Fibroblast of lung (primary cell): Measurements from ENCODE around the gene SNAP47. TPM values are rescaled to one million over a fixed set of nuclear protein-coding genes. Genes with fewer than 3 reads are reported as not detected.

Source experiments
- DNase-seq, 2 donors: peaks; one replicate each; pipeline versions ENCODE4 v3.0.0 to v3.0.0-alpha.2; 2010; ENCODE audit warnings: low read depth in 2 of 2
- H2AFZ ChIP-seq: 2 replicates; pipeline ENCODE4 v1.5.1; 2012; ENCODE audit warnings: low read length, control low read depth, inconsistent platforms
- H3K27ac ChIP-seq: 2 replicates; pipeline ENCODE4 v1.5.1; 2011; ENCODE audit warnings: low read length, control low read depth; ENCODE audit not compliant: insufficient read depth
- H3K27me3 ChIP-seq: 2 replicates; pipeline ENCODE4 v1.5.1; 2011; ENCODE audit warnings: mild to moderate bottlenecking, low read length; ENCODE audit not compliant: control insufficient read depth, insufficient read depth
- H3K36me3 ChIP-seq: 2 replicates; pipeline ENCODE4 v1.5.1; 2011; ENCODE audit warnings: low read length; ENCODE audit not compliant: control insufficient read depth, insufficient read depth
- H3K4me1 ChIP-seq: 2 replicates; pipeline ENCODE4 v1.5.1; 2011; ENCODE audit warnings: low read length; ENCODE audit not compliant: control insufficient read depth, insufficient read depth; ENCODE audit errors: extremely low read depth
- H3K4me2 ChIP-seq: 2 replicates; pipeline ENCODE4 v1.5.1; 2011; ENCODE audit warnings: low read length, control low read depth; ENCODE audit not compliant: insufficient read depth; ENCODE audit errors: extremely low read depth
- H3K4me3 ChIP-seq, 4 experiments: fragments of 200-600 bp in 1 of 4; sonication (generic) in 1 of 4; replicated peaks in 1 of 4; 2 replicates each; pipeline ENCODE4 v1.5.1; 2011 to 2016; ENCODE audit warnings: low read length in 4 of 4, low read depth in 3 of 4, mild to moderate bottlenecking in 3 of 4, control low read depth in 2 of 4, inconsistent platforms in 1 of 4, mixed read lengths in 1 of 4; ENCODE audit not compliant: insufficient read depth in 1 of 4; ENCODE audit errors: control extremely low read depth in 1 of 4
- H3K79me2 ChIP-seq: 2 replicates; pipeline ENCODE4 v1.5.1; 2012; ENCODE audit warnings: mild to moderate bottlenecking, low read length, inconsistent platforms; ENCODE audit not compliant: control insufficient read depth, insufficient read depth
- H3K9ac ChIP-seq: 2 replicates; pipeline ENCODE4 v1.5.1; 2011; ENCODE audit warnings: mild to moderate bottlenecking, low read length, control low read depth; ENCODE audit not compliant: insufficient read depth
- H3K9me3 ChIP-seq: 2 replicates; pipeline ENCODE4 v1.5.1; 2012; ENCODE audit warnings: low read depth, low read length; ENCODE audit not compliant: control insufficient read depth, insufficient read depth
- H4K20me1 ChIP-seq: 2 replicates; pipeline ENCODE4 v1.5.1; 2011; ENCODE audit warnings: low read length; ENCODE audit not compliant: control insufficient read depth, insufficient read depth; ENCODE audit errors: extremely low read depth
- EZH2 ChIP-seq: IDR thresholded peaks from 2 replicates; pipeline ENCODE4 v1.5.1; 2012; ENCODE audit warnings: low read length, control low read depth, mild to moderate bottlenecking; ENCODE audit errors: missing control alignments
- polyA plus RNA-seq, 2 donors: library from polyadenylated mRNA; depleted of rRNA in 1 of 2; stranded (reverse) in 1 of 2; unstranded in 1 of 2; fragments of >200 nt; gene quantifications; 2 replicates each; pipeline ENCODE4 v1.2.1, GENCODE V29; 2011 to 2012; ENCODE audit warnings: missing spikeins in 1 of 2
- total RNA-seq: library from RNA; depleted of rRNA; stranded (reverse); fragments of >200 nt; gene quantifications from 2 replicates; pipeline ENCODE4 v1.2.1, GENCODE V29; 2014
- TF ChIP-seq, protein P1 (sequence below), 2 donors: IDR thresholded peaks in 1 of 2; conservative IDR thresholded peaks in 1 of 2; 1 replicate in 1 of 2; 2 replicates in 1 of 2; pipeline ENCODE4 v1.5.1; 2011 to 2012; ENCODE audit warnings: low read length in 2 of 2, control low read depth in 1 of 2, inconsistent platforms in 1 of 2, low read depth in 1 of 2, mild to moderate bottlenecking in 1 of 2

SNAP47 gene
- total and polyA plus RNA-seq, 2 donors (not counting 1 experiment from before 2014, with no cell fraction given), result 32.4 to 66.9 TPM

DNA sequence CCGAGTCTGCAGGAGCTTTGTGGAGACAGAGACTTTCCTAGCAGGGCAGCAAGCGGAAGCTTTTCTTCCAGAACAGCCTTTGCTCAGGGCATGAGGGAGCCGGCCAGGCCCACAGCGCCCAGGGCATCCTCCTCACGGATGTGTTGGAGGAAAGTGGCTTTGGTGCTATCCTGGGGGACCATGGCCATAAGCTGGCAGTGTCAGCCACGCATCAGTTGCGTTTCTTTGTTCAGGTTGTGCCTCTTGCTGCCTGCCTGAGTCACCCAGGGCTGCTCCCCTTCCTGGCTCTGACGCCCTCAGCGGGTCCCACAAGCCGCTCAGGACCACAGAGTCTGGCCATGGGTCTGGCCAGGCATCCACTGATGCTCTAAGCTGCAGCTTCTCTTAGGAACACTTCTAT is 40.6 kb downstream of the SNAP47 start:
- peak in 1 of 2 donors; percentile 75 for DNase-seq
- Histone ChIP-seq H3K36me3 (peaks cover 8% of the 10 kb centered on the region), H3K9ac (no peak overlapping the region), H4K20me1 (no peaks in the 10 kb centered on the region), H3K27ac (peak overlapping the region; percentile 34), H3K4me1 (peaks cover 5% of the 10 kb centered on the region), H3K4me2 (no peak overlapping the region), H3K9me3 (no peaks in the 10 kb centered on the region), H3K79me2 (no peaks in the 10 kb centered on the region), H3K4me3 (no peak overlapping the region), H2AFZ (no peak overlapping the region), H3K27me3 (no peaks in the 10 kb centered on the region)
- no peak for TF ChIP-seq EZH2
- TF ChIP-seq, protein P1, sequence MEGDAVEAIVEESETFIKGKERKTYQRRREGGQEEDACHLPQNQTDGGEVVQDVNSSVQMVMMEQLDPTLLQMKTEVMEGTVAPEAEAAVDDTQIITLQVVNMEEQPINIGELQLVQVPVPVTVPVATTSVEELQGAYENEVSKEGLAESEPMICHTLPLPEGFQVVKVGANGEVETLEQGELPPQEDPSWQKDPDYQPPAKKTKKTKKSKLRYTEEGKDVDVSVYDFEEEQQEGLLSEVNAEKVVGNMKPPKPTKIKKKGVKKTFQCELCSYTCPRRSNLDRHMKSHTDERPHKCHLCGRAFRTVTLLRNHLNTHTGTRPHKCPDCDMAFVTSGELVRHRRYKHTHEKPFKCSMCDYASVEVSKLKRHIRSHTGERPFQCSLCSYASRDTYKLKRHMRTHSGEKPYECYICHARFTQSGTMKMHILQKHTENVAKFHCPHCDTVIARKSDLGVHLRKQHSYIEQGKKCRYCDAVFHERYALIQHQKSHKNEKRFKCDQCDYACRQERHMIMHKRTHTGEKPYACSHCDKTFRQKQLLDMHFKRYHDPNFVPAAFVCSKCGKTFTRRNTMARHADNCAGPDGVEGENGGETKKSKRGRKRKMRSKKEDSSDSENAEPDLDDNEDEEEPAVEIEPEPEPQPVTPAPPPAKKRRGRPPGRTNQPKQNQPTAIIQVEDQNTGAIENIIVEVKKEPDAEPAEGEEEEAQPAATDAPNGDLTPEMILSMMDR (conservative IDR thresholded peaks at IDR 0.05 in 1 of 2, IDR thresholded peaks at IDR 0.05 in 1 of 2; ENCODE audit: low read depth in 1 of 2, low read length in 2 of 2), result no peak

DNA sequence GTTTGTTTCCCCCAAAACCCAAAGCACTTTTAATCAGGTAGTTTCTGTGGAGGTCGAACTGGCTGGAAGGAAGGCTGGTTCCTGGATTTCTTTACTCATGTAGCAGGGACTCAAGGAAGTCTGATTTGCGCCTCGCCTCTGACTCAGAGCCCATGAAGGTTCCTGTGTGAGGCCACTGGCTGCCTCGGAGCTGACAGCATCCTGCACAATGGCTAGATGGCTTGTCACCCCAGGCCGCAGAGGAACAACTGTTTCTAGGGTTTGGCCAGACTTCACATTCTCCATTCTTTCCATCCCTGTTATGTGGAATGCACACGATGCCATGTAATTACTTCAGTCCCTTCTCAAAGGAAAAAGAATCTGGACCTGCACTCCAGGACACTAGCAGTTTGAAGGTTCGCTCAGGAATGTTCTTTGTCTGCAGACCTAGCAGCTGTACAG is 41.1 kb downstream of the SNAP47 start:
- no peak overlapping the region for H3K27ac ChIP-seq
- peaks cover 5% of the 10 kb centered on the region for H3K4me1 ChIP-seq
- no peak overlapping the region for H3K4me2 ChIP-seq
- H3K4me3 ChIP-seq, result no peak overlapping the region
- peaks cover 10% of the 10 kb centered on the region for H3K36me3 ChIP-seq
- peak; percentile 37 to 98 for DNase-seq
- H3K9ac ChIP-seq, result no peak overlapping the region
- H3K9me3 ChIP-seq, result no peaks in the 10 kb centered on the region
- TF ChIP-seq, protein P1 (conservative IDR thresholded peaks at IDR 0.05 in 1 of 2, IDR thresholded peaks at IDR 0.05 in 1 of 2; ENCODE audit: low read depth in 1 of 2, low read length in 2 of 2), result no peak
- TF ChIP-seq EZH2, result no peak
- H2AFZ ChIP-seq, result no peak overlapping the region
- no peaks in the 10 kb centered on the region for H3K27me3 ChIP-seq
- H4K20me1 ChIP-seq, result no peaks in the 10 kb centered on the region
- H3K79me2 ChIP-seq, result no peaks in the 10 kb centered on the region

DNA sequence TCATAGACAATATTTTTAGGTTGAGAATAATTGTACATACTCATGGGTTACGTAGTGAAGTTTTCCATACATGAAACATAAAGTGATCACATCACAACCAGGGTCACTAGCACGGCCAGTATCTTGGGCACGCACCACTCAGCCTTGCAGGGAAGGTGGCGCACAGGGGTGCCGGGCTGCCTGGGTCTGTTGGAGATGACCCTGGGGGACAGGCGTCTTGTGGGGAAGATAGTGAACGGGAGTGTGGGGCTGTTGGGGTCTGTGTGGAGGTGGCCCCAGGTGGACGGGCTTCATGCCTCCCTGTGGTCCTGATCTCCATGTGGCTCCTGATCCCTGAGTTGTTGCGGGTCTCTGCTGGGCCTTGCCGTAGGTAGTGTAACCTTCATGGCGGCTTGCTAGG is 41.9 kb downstream of the SNAP47 start:
- no peak overlapping the region for H2AFZ ChIP-seq
- H3K4me1 ChIP-seq, result peaks cover 5% of the 10 kb centered on the region
- no peaks in the 10 kb centered on the region for H4K20me1 ChIP-seq
- DNase-seq, result no peak
- no peak overlapping the region for H3K4me3 ChIP-seq
- H3K9ac ChIP-seq, result no peak overlapping the region
- H3K79me2 ChIP-seq, result no peaks in the 10 kb centered on the region
- no peak overlapping the region for H3K27ac ChIP-seq
- TF ChIP-seq, protein P1 (conservative IDR thresholded peaks at IDR 0.05 in 1 of 2, IDR thresholded peaks at IDR 0.05 in 1 of 2; ENCODE audit: low read depth in 1 of 2, low read length in 2 of 2), result no peak
- TF ChIP-seq EZH2, result no peak
- H3K36me3 ChIP-seq, result peaks cover 11% of the 10 kb centered on the region
- H3K27me3 ChIP-seq, result no peaks in the 10 kb centered on the region
- H3K9me3 ChIP-seq, result no peaks in the 10 kb centered on the region
- no peak overlapping the region for H3K4me2 ChIP-seq
